B cell (primary cell): ENCODE results near the gene MYL10. TPM values are rescaled to one million over a fixed set of nuclear protein-coding genes. Genes with fewer than 3 reads are reported as not detected.
"Not testable (repeated sequence)": the region's sequence is repeated elsewhere in the genome, so short reads cannot be mapped to it uniquely, and the experiment has no call there.

ENCODE experiments used
- ATAC-seq: fragments of 200-7000 bp; cut with Tn5 transposase; one replicate; pipeline ENCODE4 v1.10.0; 2021; ENCODE audit warnings: low read depth, mild to moderate bottlenecking, moderate number of reproducible peaks, moderate library complexity
- CTCF ChIA-PET: fragments of 350-600 bp; sonication (Branson Sonifier 250); formaldehyde crosslinking; loops from one replicate; lab custom pipeline; 2021; ENCODE audit warnings: antibody characterized with exemption, inconsistent platforms; lab: Charles Lee
- POLR2A ChIA-PET: fragments of 350-600 bp; sonication (Branson Sonifier 250); formaldehyde crosslinking; loops from one replicate; lab custom pipeline; 2021; ENCODE audit warnings: antibody characterized with exemption; lab: Charles Lee
- DNase-seq: peaks from one replicate; pipeline ENCODE4 v3.0.0; 2013
- H2AFZ ChIP-seq: 2 replicates; pipeline ENCODE4 v1.6.1; 2012; ENCODE audit warnings: mild to moderate bottlenecking, low read depth, low read length; ENCODE audit not compliant: insufficient read depth, poor library complexity, severe bottlenecking
- H3K27ac ChIP-seq, 2 donors: 1 replicate in 1 of 2; 2 replicates in 1 of 2; pipeline ENCODE4 v1.5.1; 2012 to 2013; ENCODE audit warnings: low read length in 2 of 2, mild to moderate bottlenecking in 2 of 2, moderate library complexity in 1 of 2
- H3K27me3 ChIP-seq, 4 experiments: fragments of 200-600 bp in 1 of 4; sonication (generic) in 1 of 4; replicated peaks in 1 of 4; 1 replicate in 2 of 4; 2 replicates in 2 of 4; pipeline versions ENCODE4 v1.6.1 to v1.7.0; 2013 to 2016; ENCODE audit warnings: low read length in 3 of 4, mild to moderate bottlenecking in 2 of 4, mixed read lengths in 1 of 4, moderate library complexity in 1 of 4; ENCODE audit not compliant: insufficient read depth in 4 of 4, control insufficient read depth in 3 of 4; ENCODE audit errors: control extremely low read depth in 1 of 4
- H3K36me3 ChIP-seq, 2 experiments: replicated peaks in 1 of 2; 1 replicate in 1 of 2; 2 replicates in 1 of 2; pipeline versions ENCODE4 v1.6.1 to v1.7.1; 2013; ENCODE audit warnings: low read length in 1 of 2; ENCODE audit not compliant: insufficient read depth in 2 of 2, control insufficient read depth in 1 of 2; ENCODE audit errors: control extremely low read depth in 1 of 2, extremely low read depth in 1 of 2
- H3K4me1 ChIP-seq, 2 donors: fragments of 200-600 bp in 1 of 2; sonication (generic) in 1 of 2; 1 replicate in 1 of 2; 2 replicates in 1 of 2; pipeline versions ENCODE4 v1.5.1 to v1.6.1; 2013 to 2017; ENCODE audit warnings: low read length in 2 of 2; ENCODE audit not compliant: control insufficient read depth in 2 of 2, insufficient read depth in 2 of 2
- H3K4me2 ChIP-seq: replicated peaks from 2 replicates; pipeline ENCODE3; 2012; ENCODE audit warnings: mild to moderate bottlenecking, low read depth, low read length; ENCODE audit not compliant: poor library complexity, severe bottlenecking
- H3K4me3 ChIP-seq, 5 experiments: fragments of 200-600 bp in 1 of 5; sonication (generic) in 1 of 5; 1 replicate in 3 of 5; 2 replicates in 2 of 5; pipeline versions ENCODE4 v1.5.1 to v1.7.0; 2011 to 2016; ENCODE audit warnings: low read length in 4 of 5, mild to moderate bottlenecking in 4 of 5, low read depth in 2 of 5, control low read depth in 1 of 5, moderate library complexity in 1 of 5; ENCODE audit not compliant: insufficient read depth in 1 of 5; ENCODE audit errors: control extremely low read depth in 1 of 5, extremely low read depth in 1 of 5
- H3K79me2 ChIP-seq: fragments of 200-600 bp; sonication (generic); one replicate; pipeline ENCODE4 v1.6.0; 2016; ENCODE audit warnings: low read length; ENCODE audit not compliant: control insufficient read depth, insufficient read depth
- H3K9ac ChIP-seq: fragments of 200-600 bp; sonication (generic); 2 replicates; pipeline ENCODE4 v1.6.1; 2017; ENCODE audit warnings: mild to moderate bottlenecking, low read length, moderate library complexity
- H3K9me3 ChIP-seq, 3 donors: one replicate each; pipeline versions ENCODE4 v1.6.1 to v1.7.1; 2013; ENCODE audit warnings: low read length in 2 of 3; ENCODE audit not compliant: control insufficient read depth in 2 of 3, insufficient read depth in 1 of 3; ENCODE audit errors: control extremely low read depth in 1 of 3
- H4K20me1 ChIP-seq: 2 replicates; pipeline ENCODE4 v1.6.0; 2012; ENCODE audit warnings: mild to moderate bottlenecking, low read length; ENCODE audit not compliant: insufficient read depth, control insufficient read depth, poor library complexity, severe bottlenecking
- H3K27ac Mint-ChIP-seq: one replicate; pipeline ENCODE4 v1.8.0; 2021; ENCODE audit warnings: mixed read lengths
- H3K27me3 Mint-ChIP-seq: one replicate; pipeline ENCODE4 v1.8.0; 2021; ENCODE audit warnings: mixed read lengths
- H3K4me1 Mint-ChIP-seq: one replicate; pipeline ENCODE4 v1.8.0; 2021; ENCODE audit warnings: mixed read lengths
- H3K4me3 Mint-ChIP-seq: one replicate; pipeline ENCODE4 v1.8.0; 2021; ENCODE audit warnings: mixed read lengths
- H3K9me3 Mint-ChIP-seq: one replicate; pipeline ENCODE4 v1.8.0; 2022; ENCODE audit warnings: mixed read lengths; ENCODE audit not compliant: insufficient read depth
- CTCF ChIP-seq: fragments of 200-600 bp; IDR thresholded peaks from one replicate; pipeline ENCODE4 v1.8.0; 2022; ENCODE audit warnings: antibody characterized with exemption, mild to moderate bottlenecking
- EZH2 ChIP-seq: IDR thresholded peaks from 2 replicates; pipeline ENCODE4 v1.6.1; 2012; ENCODE audit warnings: borderline replicate concordance, low read depth, mild to moderate bottlenecking, moderate library complexity, low read length; ENCODE audit not compliant: insufficient read depth, poor library complexity, severe bottlenecking
- WGBS: methylation state at CpG from one replicate; pipeline ENCODE4 v1.1.5; 2013; ENCODE audit warnings: missing lambda C conversion rate; ENCODE audit not compliant: insufficient coverage; 5-methylcytosine and 5-hydroxymethylcytosine counted together
- intact Hi-C: fragments of 100-400 bp; cut with micrococcal nuclease; formaldehyde crosslinking; loops from one replicate; pipeline ENCODE4 v1.10.0; 2022
- polyA plus RNA-seq: library from polyadenylated mRNA; depleted of rRNA; stranded (reverse); fragments of >200 nt; gene quantifications from 2 replicates; pipeline ENCODE4 v1.2.3, GENCODE V29; 2012
- total RNA-seq, 2 donors: library from RNA; stranded (reverse); fragments of 120-200 nt in 1 of 2; gene quantifications; 1 replicate in 1 of 2; 2 replicates in 1 of 2; pipeline versions ENCODE4 v1.2.3 to v1.2.4, GENCODE V29; 2013 to 2022

Gene MYL10
- total and polyA plus RNA-seq, 2 donors (not counting 1 experiment from before 2014, with no cell fraction given), result not detected

- Histone ChIP-seq H3K79me2 (no peaks in the 10 kb centered on the region), H3K9me3 (peaks cover 0 to 3% (median 0%) of the 10 kb centered on the region in 3 donors), H3K4me2 (no peak overlapping the region), H3K4me3 (no peak overlapping the region), H3K4me1 (no peaks in the 10 kb centered on the region), H2AFZ (no peak overlapping the region), H3K27me3 (peaks cover 0 to 6% (median 0%) of the 10 kb centered on the region in 4 experiments), H3K9ac (no peak overlapping the region), H3K36me3 (no peaks in the 10 kb centered on the region), H4K20me1 (no peaks in the 10 kb centered on the region), H3K27ac (no peak overlapping the region)
- 71% methylated on average over 2 of the region's 4 CpGs for WGBS
- DNase-seq (no peak), ATAC-seq (no peak)
- CTCF ChIA-PET, result interaction anchor here (0.6 kb wide), 1 partner anchor 620 kb away, joined by 3 read pairs; no protein-coding TSS in a partner anchor
- TF ChIP-seq EZH2 (no peak), CTCF (no peak)
- Mint-ChIP-seq H3K4me3 (no peak overlapping the region), H3K9me3 (no peaks in the 10 kb centered on the region), H3K27me3 (peaks cover 8% of the 10 kb centered on the region), H3K4me1 (no peaks in the 10 kb centered on the region), H3K27ac (no peak overlapping the region)
- intact Hi-C loops, result no loop called here
- POLR2A ChIA-PET, result no interaction called here
Observed at GRCh38 chr7:101651112-101651511, 22.0 kb upstream of the MYL10 start.

- no peaks in the 10 kb centered on the region for H3K79me2 ChIP-seq
- no peak for ATAC-seq
- no peak overlapping the region for H3K27ac Mint-ChIP-seq
- no peaks in the 10 kb centered on the region for H4K20me1 ChIP-seq
- no peak for DNase-seq
- H3K9me3 Mint-ChIP-seq, result no peaks in the 10 kb centered on the region
- H3K36me3 ChIP-seq, result no peaks in the 10 kb centered on the region
- CTCF ChIA-PET, result no interaction called here
- TF ChIP-seq EZH2 (no peak), CTCF (no peak)
- no peaks in the 10 kb centered on the region for H3K4me1 ChIP-seq
- 55% methylated on average over 7 of the region's 8 CpGs for WGBS
- POLR2A ChIA-PET, result no interaction called here
- H3K27me3 Mint-ChIP-seq, result peaks cover 8% of the 10 kb centered on the region
- no peak overlapping the region for H3K4me3 Mint-ChIP-seq
- H3K4me1 Mint-ChIP-seq, result no peaks in the 10 kb centered on the region
- peaks cover 0 to 3% (median 0%) of the 10 kb centered on the region in 3 donors for H3K9me3 ChIP-seq
- no peak overlapping the region for H3K9ac ChIP-seq
- H2AFZ ChIP-seq, result no peak overlapping the region
- no peak overlapping the region for H3K27ac ChIP-seq
- no peak overlapping the region for H3K4me2 ChIP-seq
- intact Hi-C loops, result no loop called here
- H3K27me3 ChIP-seq, result peaks cover 0 to 6% (median 0%) of the 10 kb centered on the region in 4 experiments
- no peak overlapping the region for H3K4me3 ChIP-seq
Observed at GRCh38 chr7:101650579-101651081, 21.5 kb upstream of the MYL10 start.

GRCh38 chr7:101647876-101648275, 18.8 kb upstream of the MYL10 start:
- DNase-seq, H3K9me3 Mint-ChIP-seq, H3K27ac Mint-ChIP-seq, H3K4me1 Mint-ChIP-seq, H3K4me1 ChIP-seq, H3K4me2 ChIP-seq, CTCF ChIA-PET, H3K79me2 ChIP-seq, H4K20me1 ChIP-seq, H3K36me3 ChIP-seq, POLR2A ChIA-PET, H3K9ac ChIP-seq, H3K27me3 Mint-ChIP-seq, H2AFZ ChIP-seq, H3K9me3 ChIP-seq, H3K27ac ChIP-seq, H3K27me3 ChIP-seq, ATAC-seq, H3K4me3 Mint-ChIP-seq, H3K4me3 ChIP-seq, intact Hi-C loops: not testable (repeated sequence)
- 92% methylated on average over 5 of the region's 12 CpGs for WGBS
